ENCODE data around the gene RIN3. TPM values are rescaled to one million over a fixed set of nuclear protein-coding genes. Genes with fewer than 3 reads are reported as not detected.

The RIN3 gene
- total RNA-seq, 1 donor from 2014 or later, result 0.22 TPM

DNA sequence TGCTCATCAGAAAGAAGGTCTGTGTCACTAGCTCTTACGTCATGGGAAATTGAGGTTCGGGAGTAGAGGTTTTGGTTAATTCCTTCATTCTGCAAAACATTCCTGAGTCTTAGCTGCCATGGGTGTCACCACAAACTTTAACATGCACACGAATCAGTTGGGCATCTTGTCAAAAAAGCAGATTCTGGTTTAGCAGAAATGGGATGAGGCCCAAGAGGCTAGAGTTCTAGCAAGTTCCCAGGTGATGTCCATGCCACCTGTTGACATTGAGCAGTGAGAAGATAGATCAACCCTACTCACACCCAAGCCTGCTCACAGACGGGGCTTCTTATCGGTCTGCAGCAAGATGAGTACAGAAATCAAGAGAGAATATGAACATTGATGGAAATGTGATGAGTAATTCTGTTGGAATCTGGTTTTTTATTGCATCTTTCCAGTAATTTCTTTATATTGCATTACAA is 11.7 kb upstream of the RIN3 start:
- Mint-ChIP-seq H3K9me3 (no peaks in the 10 kb centered on the region), H3K36me3 (no peaks in the 10 kb centered on the region), H3K27ac (no peak overlapping the region), H3K4me1 (peaks cover 20% of the 10 kb centered on the region), H3K4me3 (no peak overlapping the region), H3K27me3 (ENCODE audit: insufficient read depth, low read depth) (peaks cover 6% of the 10 kb centered on the region)
- DNase-seq (ENCODE audit: low spot score), result no peak
- Histone ChIP-seq H3K9ac (no peak overlapping the region), H4K20me1 (ENCODE audit: low read depth) (no peaks in the 10 kb centered on the region), H3K79me2 (ENCODE audit: low read depth) (no peaks in the 10 kb centered on the region), H3K4me3 (no peak overlapping the region), H2AFZ (replicated peaks) (no peak overlapping the region), H3F3A (ENCODE audit: low read depth) (no peaks in the 10 kb centered on the region), H3K27me3 (no peaks in the 10 kb centered on the region), H3K27ac (no peak overlapping the region), H3K36me3 (no peaks in the 10 kb centered on the region), H3K4me2 (no peak overlapping the region), H3K4me1 (peaks cover 15% of the 10 kb centered on the region), H3K9me3 (ENCODE audit: low read depth) (no peaks in the 10 kb centered on the region)
- TF ChIP-seq, protein P1, sequence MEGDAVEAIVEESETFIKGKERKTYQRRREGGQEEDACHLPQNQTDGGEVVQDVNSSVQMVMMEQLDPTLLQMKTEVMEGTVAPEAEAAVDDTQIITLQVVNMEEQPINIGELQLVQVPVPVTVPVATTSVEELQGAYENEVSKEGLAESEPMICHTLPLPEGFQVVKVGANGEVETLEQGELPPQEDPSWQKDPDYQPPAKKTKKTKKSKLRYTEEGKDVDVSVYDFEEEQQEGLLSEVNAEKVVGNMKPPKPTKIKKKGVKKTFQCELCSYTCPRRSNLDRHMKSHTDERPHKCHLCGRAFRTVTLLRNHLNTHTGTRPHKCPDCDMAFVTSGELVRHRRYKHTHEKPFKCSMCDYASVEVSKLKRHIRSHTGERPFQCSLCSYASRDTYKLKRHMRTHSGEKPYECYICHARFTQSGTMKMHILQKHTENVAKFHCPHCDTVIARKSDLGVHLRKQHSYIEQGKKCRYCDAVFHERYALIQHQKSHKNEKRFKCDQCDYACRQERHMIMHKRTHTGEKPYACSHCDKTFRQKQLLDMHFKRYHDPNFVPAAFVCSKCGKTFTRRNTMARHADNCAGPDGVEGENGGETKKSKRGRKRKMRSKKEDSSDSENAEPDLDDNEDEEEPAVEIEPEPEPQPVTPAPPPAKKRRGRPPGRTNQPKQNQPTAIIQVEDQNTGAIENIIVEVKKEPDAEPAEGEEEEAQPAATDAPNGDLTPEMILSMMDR (IDR thresholded peaks at IDR 0.05), result no peak
- TF ChIP-seq EZH2 (IDR thresholded peaks at IDR 0.05) (no peak), EZH2phosphoT487 (IDR thresholded peaks at IDR 0.05) (no peak)

DNA sequence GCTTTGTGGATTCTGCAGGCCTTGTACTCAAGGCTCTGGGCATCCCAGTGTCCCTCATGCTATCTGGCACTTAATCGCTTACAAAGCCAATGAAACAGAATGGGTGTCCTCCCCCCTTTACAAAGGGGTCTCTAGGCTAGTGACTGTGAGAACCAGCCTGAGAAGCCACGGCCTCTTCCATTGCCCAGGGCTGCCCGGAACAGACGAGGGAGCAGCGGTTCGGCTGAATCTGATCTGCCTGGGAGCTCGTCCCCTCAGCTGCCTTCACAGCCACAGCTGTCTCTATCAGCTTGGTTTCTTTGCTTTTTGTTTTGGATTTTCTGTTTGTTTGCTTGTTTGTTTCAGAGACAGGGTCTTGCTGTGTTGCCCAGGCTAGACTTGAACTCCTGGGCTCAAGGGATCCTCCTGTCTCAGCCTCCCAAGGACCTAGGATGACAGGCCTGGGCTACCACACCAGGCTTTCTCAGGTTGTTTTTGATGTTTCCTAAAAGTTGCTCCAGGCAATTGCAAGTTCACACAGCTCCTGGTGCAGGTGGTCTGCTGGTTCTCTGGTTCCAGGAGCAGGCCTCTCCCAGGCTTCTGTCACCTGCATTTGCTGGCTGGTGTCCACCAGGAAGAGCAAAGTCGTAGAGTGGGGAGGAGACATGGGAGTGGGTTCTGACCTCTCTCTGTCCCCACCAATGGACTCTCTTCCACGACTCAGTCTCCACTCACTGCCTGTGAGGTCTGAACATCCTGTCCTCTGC is 10.9 kb upstream of the RIN3 start:
- H3K9me3 ChIP-seq (ENCODE audit: low read depth), result no peaks in the 10 kb centered on the region
- no peak overlapping the region for H3K27ac ChIP-seq
- no peaks in the 10 kb centered on the region for H3K27me3 ChIP-seq
- no peaks in the 10 kb centered on the region for H3F3A ChIP-seq (ENCODE audit: low read depth)
- no peaks in the 10 kb centered on the region for H3K36me3 ChIP-seq
- H3K4me3 Mint-ChIP-seq, result no peak overlapping the region
- H3K4me3 ChIP-seq, result no peak overlapping the region
- no peak overlapping the region for H2AFZ ChIP-seq (replicated peaks)
- no peaks in the 10 kb centered on the region for H4K20me1 ChIP-seq (ENCODE audit: low read depth)
- H3K9me3 Mint-ChIP-seq, result no peaks in the 10 kb centered on the region
- TF ChIP-seq EZH2 (IDR thresholded peaks at IDR 0.05) (no peak), EZH2phosphoT487 (IDR thresholded peaks at IDR 0.05) (no peak)
- TF ChIP-seq, protein P1 (IDR thresholded peaks at IDR 0.05), result no peak
- H3K36me3 Mint-ChIP-seq, result no peaks in the 10 kb centered on the region
- DNase-seq (ENCODE audit: low spot score), result no peak
- H3K4me1 ChIP-seq, result peaks cover 8% of the 10 kb centered on the region
- H3K4me1 Mint-ChIP-seq, result peaks cover 15% of the 10 kb centered on the region
- H3K27me3 Mint-ChIP-seq (ENCODE audit: insufficient read depth, low read depth), result peaks cover 3% of the 10 kb centered on the region
- H3K27ac Mint-ChIP-seq, result no peak overlapping the region
- H3K9ac ChIP-seq, result no peak overlapping the region
- no peaks in the 10 kb centered on the region for H3K79me2 ChIP-seq (ENCODE audit: low read depth)
- H3K4me2 ChIP-seq, result no peak overlapping the region

DNA sequence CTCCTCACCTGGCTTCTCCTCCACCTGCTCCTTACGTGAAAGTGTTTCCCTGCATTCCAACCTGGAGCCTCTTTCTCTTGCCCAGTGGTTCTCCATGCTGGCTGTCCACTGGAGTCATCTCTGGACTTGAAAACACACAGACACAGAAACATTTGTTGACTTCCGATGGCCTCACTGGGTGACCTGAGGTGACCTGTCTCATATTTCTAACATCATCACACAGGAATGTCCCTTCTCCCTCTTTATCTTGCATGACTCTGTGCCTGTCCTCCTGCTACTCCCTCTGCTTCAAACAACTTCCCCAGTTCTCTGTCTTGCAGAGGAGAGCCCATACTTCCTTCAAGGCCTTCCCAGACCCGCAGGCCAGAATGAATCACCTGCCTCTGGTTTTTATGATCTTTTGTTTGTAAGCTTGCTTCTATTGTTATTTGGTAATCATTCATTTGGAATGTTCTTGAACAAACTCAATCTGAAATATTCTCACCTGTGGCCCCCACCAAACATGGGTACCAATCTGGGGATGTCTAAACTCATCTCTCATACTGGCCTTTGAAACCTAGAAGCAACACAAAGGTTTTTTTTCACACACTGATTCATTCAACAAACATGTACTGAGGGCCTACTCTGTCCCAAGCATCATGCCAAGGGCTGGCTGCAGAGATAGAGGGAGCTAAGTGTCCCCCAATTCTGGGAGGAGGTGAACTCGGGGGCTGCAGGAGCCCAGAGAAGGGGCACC is 9.7 kb upstream of the RIN3 start:
- DNase-seq (ENCODE audit: low spot score), result no peak
- Mint-ChIP-seq H3K36me3 (no peaks in the 10 kb centered on the region), H3K27ac (peak overlapping the region; percentile 39), H3K4me1 (peaks cover 11% of the 10 kb centered on the region), H3K27me3 (ENCODE audit: insufficient read depth, low read depth) (peaks cover 3% of the 10 kb centered on the region), H3K9me3 (no peaks in the 10 kb centered on the region), H3K4me3 (no peak overlapping the region)
- H3K79me2 ChIP-seq (ENCODE audit: low read depth), result no peaks in the 10 kb centered on the region
- H4K20me1 ChIP-seq (ENCODE audit: low read depth), result no peaks in the 10 kb centered on the region
- no peak overlapping the region for H2AFZ ChIP-seq (replicated peaks)
- TF ChIP-seq EZH2 (IDR thresholded peaks at IDR 0.05) (no peak), EZH2phosphoT487 (IDR thresholded peaks at IDR 0.05) (no peak)
- TF ChIP-seq, protein P1 (IDR thresholded peaks at IDR 0.05), result no peak
- H3K9me3 ChIP-seq (ENCODE audit: low read depth), result no peaks in the 10 kb centered on the region
- H3K9ac ChIP-seq, result no peak overlapping the region
- peaks cover 8% of the 10 kb centered on the region for H3K4me1 ChIP-seq
- H3K4me3 ChIP-seq, result no peak overlapping the region
- no peaks in the 10 kb centered on the region for H3K36me3 ChIP-seq
- H3K27me3 ChIP-seq, result no peaks in the 10 kb centered on the region
- H3K27ac ChIP-seq, result no peak overlapping the region
- no peak overlapping the region for H3K4me2 ChIP-seq
- no peaks in the 10 kb centered on the region for H3F3A ChIP-seq (ENCODE audit: low read depth)

All from neural progenitor cell (in vitro differentiated cells).